SKM-1 (cell line): ENCODE results near the gene CPSF4.

Experiments
- DNase-seq: peaks from one replicate; lab custom pipeline; 2025; ENCODE audit not compliant: unreplicated experiment; lab: John Stamatoyannopoulos, UW

CPSF4 gene

GRCh38 chr7:99447943-99448342, 9.2 kb downstream of the CPSF4 start:
- no peak for DNase-seq

DNA sequence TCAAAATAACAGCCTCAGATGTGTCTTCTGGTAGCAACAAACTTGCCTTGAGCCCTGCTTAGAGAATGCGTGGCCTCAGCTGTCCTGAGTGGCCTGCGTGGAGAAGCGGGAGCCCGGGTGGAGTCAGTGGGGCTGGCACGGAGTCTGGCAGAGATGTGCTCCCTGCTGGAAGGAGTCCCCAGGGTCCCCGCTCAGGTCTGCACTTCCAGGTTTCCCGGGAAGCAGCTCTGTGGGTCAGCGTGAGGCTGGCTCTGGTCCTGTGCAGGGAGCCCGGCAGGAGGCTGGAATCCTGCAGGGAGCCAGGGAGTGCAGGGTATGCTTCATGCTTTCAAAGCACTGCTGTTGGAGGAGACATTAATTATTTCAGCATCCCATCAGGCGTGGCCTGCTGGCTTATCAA, 10.1 kb downstream of the CPSF4 start:
- no peak for DNase-seq

- DNase-seq: no peak
Measured at GRCh38 chr7:99449326-99449725, 10.6 kb downstream of the CPSF4 start.

DNA sequence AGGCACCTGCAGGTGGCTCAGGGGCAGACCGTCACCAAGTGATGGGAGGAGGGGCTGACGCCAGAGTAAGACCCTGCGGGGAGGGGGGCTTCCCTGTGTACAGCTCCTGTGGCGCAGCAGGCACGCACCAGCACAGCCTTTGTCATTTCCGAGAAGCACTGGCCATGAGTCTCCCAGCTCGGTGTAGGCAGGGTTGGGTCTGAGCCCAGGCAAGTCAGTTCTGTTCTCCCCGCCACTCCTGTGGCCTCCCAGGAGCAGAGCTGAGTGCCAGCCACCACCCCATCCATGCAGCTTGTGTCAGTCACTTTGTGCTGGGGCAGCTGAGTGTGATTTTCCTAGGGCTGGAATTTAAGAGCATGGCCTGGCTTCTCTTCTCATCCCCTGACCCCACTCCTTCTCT, 13.2 kb downstream of the CPSF4 start:
- DNase-seq: no peak

- DNase-seq: no peak
Measured at GRCh38 chr7:99452541-99452940, 13.8 kb downstream of the CPSF4 start.

DNA sequence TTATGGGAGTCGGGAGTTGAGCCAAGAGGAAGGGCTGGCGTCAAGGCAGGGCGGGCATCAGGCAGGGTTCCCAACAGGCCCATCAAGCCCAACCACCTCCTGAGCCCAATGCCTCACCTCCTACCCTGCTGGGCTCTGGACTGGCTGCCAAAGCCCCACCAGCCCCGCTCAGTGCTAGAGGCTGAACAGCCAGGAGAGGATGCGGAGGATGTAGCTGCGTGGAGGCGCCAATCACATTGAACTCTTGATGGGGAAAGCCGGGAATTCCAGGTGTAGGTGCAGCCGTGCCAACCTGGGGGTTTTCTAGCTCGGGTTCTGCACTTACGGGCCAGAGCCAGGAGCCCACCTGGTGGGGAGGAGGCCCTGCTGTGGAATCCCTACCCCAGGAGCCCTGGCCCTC, 14.4 kb downstream of the CPSF4 start:
- DNase-seq: no peak

DNA sequence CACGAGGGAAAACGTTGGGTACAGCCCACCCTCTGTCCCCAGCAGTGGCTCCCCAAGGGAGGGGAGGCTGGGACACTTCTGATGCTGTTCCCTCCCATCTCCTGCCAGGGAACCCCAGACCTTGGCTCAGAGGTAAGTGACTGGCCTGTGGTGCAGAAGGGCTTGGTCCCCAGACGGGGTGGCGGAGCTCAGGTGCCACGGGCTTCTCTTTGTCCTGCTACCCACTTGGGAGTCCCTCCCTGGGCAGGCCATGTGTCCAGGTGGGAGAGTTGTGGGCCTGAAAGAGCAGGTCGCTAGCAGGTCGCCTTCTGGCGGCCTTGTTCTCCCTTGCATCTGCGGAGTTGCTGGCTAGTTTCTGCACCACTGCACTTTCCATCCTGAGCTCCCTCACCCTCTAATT, 17.1 kb downstream of the CPSF4 start:
- DNase-seq: no peak

DNA sequence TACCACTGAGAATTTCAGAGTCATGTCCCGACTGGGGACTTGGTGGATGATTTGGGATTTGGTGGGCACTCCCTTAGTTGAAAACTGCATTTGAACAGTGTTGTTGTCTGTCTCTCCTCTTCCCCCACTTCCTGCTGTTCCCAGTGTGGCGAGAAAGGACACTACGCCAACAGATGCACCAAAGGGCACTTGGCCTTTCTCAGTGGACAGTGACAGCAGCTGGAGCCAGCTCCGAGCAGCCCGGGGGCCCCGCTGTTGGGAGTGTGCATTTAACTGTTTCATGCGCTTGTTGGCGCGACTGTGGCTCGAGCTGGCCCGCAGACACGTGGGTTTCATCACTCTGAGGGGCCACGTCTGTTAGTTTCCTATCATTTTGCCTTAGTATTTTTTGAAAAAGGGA, 17.5 kb downstream of the CPSF4 start:
- no peak for DNase-seq

GRCh38 chr7:99457050-99457649, 18.4 kb downstream of the CPSF4 start:
- no peak for DNase-seq

DNA sequence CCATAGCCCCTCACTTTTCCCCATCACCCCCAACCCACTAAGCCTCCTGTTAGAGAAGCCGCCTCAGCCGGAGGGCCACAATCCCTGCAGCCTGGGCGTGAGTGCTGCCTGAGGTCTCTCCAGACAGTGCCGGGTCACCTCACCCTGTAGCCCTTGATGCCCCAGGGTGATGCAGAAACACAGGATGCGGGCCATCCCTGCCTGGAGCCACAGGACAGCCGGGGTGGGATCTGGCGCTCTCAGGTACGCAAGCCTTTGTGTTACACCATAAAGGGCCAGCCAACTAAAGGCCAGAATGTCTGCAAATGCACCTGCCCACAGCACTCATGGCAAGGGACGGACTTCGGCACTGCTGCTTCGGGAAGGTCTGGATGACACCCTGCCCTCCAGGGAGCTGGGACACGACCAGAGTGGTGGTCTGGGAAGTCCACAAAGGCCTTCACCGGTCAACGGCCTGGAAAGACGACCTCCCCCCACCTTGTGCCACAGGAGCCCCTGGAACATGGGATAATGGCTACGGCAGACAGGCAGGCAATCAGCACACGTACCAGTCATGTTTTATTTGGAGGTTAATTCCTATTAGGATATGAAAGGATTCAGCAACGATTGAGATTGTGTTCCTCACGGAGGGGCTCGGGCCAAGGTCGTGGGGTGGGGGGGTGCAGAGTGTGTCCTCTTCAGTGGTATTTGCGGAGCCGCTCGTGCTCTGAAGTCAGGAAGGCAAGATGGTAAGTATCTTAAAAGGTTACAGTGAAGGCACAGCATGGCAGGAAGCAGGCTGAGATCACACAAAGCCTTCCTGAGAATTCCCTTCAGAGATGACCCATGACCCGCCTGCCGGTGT, 19.1 kb downstream of the CPSF4 start:
- no peak for DNase-seq

- peak; percentile 27 for DNase-seq
Measured at GRCh38 chr7:99459087-99459486, 20.3 kb downstream of the CPSF4 start.

- no peak for DNase-seq
Measured at GRCh38 chr7:99460651-99461050, 21.9 kb downstream of the CPSF4 start.

- no peak for DNase-seq
Measured at GRCh38 chr7:99461221-99461620, 22.5 kb downstream of the CPSF4 start.

DNA sequence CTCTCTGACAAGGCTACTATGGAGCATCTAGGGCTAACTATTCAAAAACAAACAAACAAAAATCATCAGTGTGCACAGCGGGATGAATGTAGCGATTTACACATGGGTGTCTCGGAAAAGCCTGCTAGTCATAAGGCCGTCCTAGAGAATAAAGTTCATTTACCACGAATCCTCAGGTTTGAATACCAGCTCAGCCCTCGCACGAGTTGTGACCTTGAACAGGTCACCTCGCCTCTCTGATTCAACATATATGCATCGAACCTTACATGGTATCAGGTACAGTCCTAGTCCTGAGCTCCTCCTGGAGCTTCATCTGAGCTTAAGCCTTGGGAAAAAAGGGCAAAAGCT, 26.7 kb downstream of the CPSF4 start:
- DNase-seq: no peak

DNA sequence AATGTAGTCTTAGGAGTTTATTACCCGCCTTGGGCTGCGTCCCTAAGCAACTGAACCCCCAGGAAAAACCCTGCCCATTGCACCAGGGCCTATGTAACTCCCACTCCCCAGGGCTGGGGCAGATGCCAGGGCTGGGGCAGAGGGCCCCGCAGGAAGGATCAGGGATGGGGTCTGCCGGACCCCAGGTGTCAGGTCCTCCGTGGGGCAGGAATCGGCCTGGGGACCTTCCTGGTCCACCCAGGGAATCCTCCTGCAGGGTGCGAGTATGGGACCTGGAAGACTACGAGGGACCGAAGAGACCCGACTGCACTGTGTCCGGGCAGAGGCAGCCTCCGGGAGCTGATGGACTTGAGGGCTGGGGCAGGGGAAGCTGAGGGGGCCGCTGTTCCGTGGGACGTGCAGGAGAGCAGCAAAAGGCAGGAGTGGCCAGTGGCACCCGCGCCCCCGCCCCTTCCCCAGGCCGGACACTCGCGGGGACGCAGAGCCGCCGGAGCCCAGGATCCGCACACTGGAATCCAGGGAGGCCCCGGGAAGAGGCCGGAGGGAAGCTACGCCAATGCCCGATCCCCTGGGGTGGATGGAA, 29.7 kb downstream of the CPSF4 start:
- no peak for DNase-seq

- no peak for DNase-seq
Measured at GRCh38 chr7:99469381-99470065, 30.8 kb downstream of the CPSF4 start.

DNA sequence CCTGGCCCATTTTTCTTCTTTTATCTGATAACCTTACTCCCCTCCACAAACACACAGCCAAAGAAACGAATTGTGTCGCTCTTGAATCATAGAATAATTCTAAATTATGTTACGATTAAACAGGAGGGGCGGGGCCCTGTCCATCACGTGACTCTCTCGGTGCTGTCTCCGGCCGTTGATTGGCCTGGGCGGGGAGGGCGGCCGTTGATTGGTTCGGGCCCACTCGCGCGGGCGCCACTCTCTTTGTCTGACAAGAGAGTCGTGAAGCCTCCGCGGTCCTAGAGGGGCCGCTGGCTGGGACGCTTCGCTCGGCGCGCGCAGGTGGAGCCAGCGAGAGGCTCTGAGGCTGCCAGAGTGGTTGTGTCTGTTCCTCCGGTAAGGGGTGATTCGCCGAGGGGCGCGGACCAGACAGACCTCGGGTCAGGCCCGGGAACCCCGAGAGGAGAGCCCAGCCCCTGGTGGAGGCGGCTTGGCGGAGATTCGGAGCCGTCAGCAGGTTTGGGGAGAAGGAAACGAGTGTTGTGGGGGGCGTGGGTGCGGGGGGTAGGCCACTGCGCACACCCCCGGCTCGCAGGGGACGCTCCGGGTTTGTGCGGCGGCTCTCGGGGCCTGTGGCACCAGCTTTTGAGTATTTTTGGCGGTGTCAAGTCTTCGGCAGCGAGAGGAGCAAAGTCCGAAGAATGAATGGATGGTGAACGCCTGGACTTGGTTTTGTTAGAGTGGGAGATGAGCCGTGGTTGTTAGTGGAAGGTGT, 34.0 kb downstream of the CPSF4 start, which contains the start of gene ZNF789:
Gene ZNF789, plus strand, starts transcription at position 330 of the 754 bp plus-strand sequence. CDS start 3,567 bp downstream, outside the sequence.
- DNase-seq: peak; percentile 89

GRCh38 chr7:99473315-99473596, 34.5 kb downstream of the CPSF4 start:
- peak; percentile 37 for DNase-seq

DNA sequence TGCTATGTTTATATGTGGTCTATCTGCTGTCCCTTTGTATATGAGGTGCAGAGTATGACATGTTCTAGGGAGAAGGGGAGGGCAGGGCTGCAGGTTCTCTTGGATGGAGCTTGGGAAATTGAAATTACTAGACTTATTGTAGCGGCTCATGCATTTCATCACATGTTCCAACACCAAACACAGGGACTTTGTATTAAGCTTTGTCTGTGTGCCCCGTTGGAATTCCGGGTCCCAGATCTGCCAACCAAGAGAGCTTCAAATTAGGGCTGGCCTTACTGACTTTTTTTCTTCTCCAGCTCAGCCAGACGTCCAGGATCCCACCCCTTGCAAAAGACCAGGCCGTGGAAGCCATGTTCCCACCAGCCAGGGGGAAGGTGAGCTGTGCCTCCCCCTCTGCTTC, 37.4 kb downstream of the CPSF4 start:
- DNase-seq: no peak

- no peak for DNase-seq
Measured at GRCh38 chr7:99478464-99479440, 40.0 kb downstream of the CPSF4 start.
